GM19452 (cell line): ENCODE results near the gene THOC3.
A peak's percentile ranks its signal among the peaks of the same experiment; 100 is the strongest.
"Not testable (repeated sequence)": the region's sequence is repeated elsewhere in the genome, so short reads cannot be mapped to it uniquely, and the experiment has no call there.

ENCODE experiments used
- ATAC-seq: cut with Tn5 transposase; IDR thresholded peaks from one replicate; pipeline ENCODE4 v1.9.1; 2021; ENCODE audit not compliant: unreplicated experiment

THOC3 gene

GRCh38 chr5:175943253-175943652 is 24.9 kb downstream of the THOC3 start:
- ATAC-seq, result not testable (repeated sequence)

- ATAC-seq, result not testable (repeated sequence)
Measured at GRCh38 chr5:175940632-175941031, 27.5 kb downstream of the THOC3 start.

- ATAC-seq, result not testable (repeated sequence)
Measured at GRCh38 chr5:175938489-175938888, 29.6 kb downstream of the THOC3 start.

- ATAC-seq, result not testable (repeated sequence)
Measured at GRCh38 chr5:175928752-175929151, 39.4 kb downstream of the THOC3 start.

- not testable (repeated sequence) for ATAC-seq
Measured at GRCh38 chr5:175925106-175925505, 43.0 kb downstream of the THOC3 start.

- ATAC-seq, result no peak
Measured at GRCh38 chr5:175922192-175922885, 45.8 kb downstream of the THOC3 start.

GRCh38 chr5:175921061-175921730 is 46.9 kb downstream of the THOC3 start:
- no peak for ATAC-seq

GRCh38 chr5:175920231-175920811 is 47.8 kb downstream of the THOC3 start:
- ATAC-seq, result no peak

GRCh38 chr5:175915066-175916037 is 52.8 kb downstream of the THOC3 start:
- peak; percentile 72 for ATAC-seq

- ATAC-seq, result not testable (repeated sequence)
Measured at GRCh38 chr5:175913835-175914672, 54.1 kb downstream of the THOC3 start.

GRCh38 chr5:175910072-175910471 is 58.0 kb downstream of the THOC3 start:
- not testable (repeated sequence) for ATAC-seq
